ENCODE data around the gene KLRK1.

Gene KLRK1

GRCh38 chr12:10362325-10362724 lies 27.5 kb downstream of the KLRK1 start:
- Histone ChIP-seq H3K4me3 (ENCODE audit: low read depth, low read length) (no peak overlapping the region), H3K9me3 (no peaks in the 10 kb centered on the region), H3K27me3 (no peaks in the 10 kb centered on the region), H3K36me3 (no peaks in the 10 kb centered on the region), H3K4me1 (peaks cover 2% of the 10 kb centered on the region; the same call in 1 of the 2 replicates)
- no peak for DNase-seq
- TF ChIP-seq CTCF (IDR thresholded peaks at IDR 0.05; ENCODE audit: low read depth, low read length): no peak

DNA sequence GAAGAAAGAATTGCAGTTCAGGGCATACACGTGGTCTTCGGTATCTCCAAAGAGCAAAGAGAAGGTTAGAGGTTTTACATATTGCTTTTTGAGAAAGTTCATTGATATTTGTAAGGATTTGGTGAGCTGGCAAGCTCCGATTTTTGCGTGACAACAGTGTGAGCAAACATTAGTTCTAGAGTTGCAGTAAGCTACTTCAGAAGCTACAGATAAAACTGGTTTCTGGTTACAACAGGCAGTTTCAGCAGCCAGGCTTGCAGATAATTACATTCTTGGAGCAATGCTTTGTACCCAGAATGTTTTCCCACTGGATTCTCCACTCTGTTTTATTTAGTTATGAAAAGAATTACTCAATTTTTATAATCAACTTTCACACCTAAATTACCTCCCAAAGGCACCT lies 28.2 kb downstream of the KLRK1 start:
- Histone ChIP-seq H3K4me1 (peaks cover 2% of the 10 kb centered on the region; the same call in 1 of the 2 replicates), H3K9me3 (no peaks in the 10 kb centered on the region), H3K27me3 (no peaks in the 10 kb centered on the region), H3K4me3 (ENCODE audit: low read depth, low read length) (no peak overlapping the region), H3K36me3 (no peaks in the 10 kb centered on the region)
- no peak for TF ChIP-seq CTCF (IDR thresholded peaks at IDR 0.05; ENCODE audit: low read depth, low read length)
- DNase-seq: no peak

- no peak overlapping the region for H3K4me3 ChIP-seq (ENCODE audit: low read depth, low read length)
- peaks cover 2% of the 10 kb centered on the region; the same call in 1 of the 2 replicates for H3K4me1 ChIP-seq
- no peaks in the 10 kb centered on the region for H3K36me3 ChIP-seq
- no peak for TF ChIP-seq CTCF (IDR thresholded peaks at IDR 0.05; ENCODE audit: low read depth, low read length)
- H3K9me3 ChIP-seq: no peaks in the 10 kb centered on the region
- 0 out of 2 replicates have a peak, but pooled peaks cover 3% of the 10 kb centered on the region for H3K27me3 ChIP-seq
- DNase-seq: peak; percentile 43
These were observed 28.8 kb downstream of the KLRK1 start for GRCh38 chr12:10361084-10361483.

- Histone ChIP-seq H3K9me3 (no peaks in the 10 kb centered on the region), H3K4me1 (no peaks in the 10 kb centered on the region; the same call in 1 of the 2 replicates), H3K4me3 (ENCODE audit: low read depth, low read length) (no peak overlapping the region), H3K27me3 (0 out of 2 replicates have a peak, but pooled peaks cover 3% of the 10 kb centered on the region), H3K36me3 (no peaks in the 10 kb centered on the region)
- no peak for DNase-seq
- TF ChIP-seq CTCF (IDR thresholded peaks at IDR 0.05; ENCODE audit: low read depth, low read length): no peak
These were observed 30.9 kb downstream of the KLRK1 start for GRCh38 chr12:10358969-10359368.

GRCh38 chr12:10358131-10358530 lies 31.7 kb downstream of the KLRK1 start:
- Histone ChIP-seq H3K4me3 (ENCODE audit: low read depth, low read length) (no peak overlapping the region), H3K27me3 (0 out of 2 replicates have a peak, but pooled peaks cover 3% of the 10 kb centered on the region), H3K36me3 (no peaks in the 10 kb centered on the region), H3K9me3 (no peaks in the 10 kb centered on the region), H3K4me1 (no peaks in the 10 kb centered on the region; the same call in 1 of the 2 replicates)
- no peak for TF ChIP-seq CTCF (IDR thresholded peaks at IDR 0.05; ENCODE audit: low read depth, low read length)
- no peak for DNase-seq

GRCh38 chr12:10354502-10354901 lies 35.3 kb downstream of the KLRK1 start:
- Histone ChIP-seq H3K4me1 (no peaks in the 10 kb centered on the region), H3K4me3 (ENCODE audit: low read depth, low read length) (no peak overlapping the region), H3K36me3 (no peaks in the 10 kb centered on the region), H3K27me3 (0 out of 2 replicates have a peak, but pooled peaks cover 3% of the 10 kb centered on the region), H3K9me3 (no peaks in the 10 kb centered on the region)
- no peak for DNase-seq
- no peak for TF ChIP-seq CTCF (IDR thresholded peaks at IDR 0.05; ENCODE audit: low read depth, low read length)

All from BE2C (cell line).